Activated naive CD4-positive, alpha-beta T cell treated with anti-CD3 and anti-CD28 coated beads, Interleukin-2, amount 50 U/mL, for 24 hours (primary cell): ENCODE data around the gene FOXK1.

Source experiments
- H3K27ac Mint-ChIP-seq: one replicate; pipeline ENCODE4 v1.8.0; 2021; ENCODE audit warnings: mild to moderate bottlenecking, mixed read lengths
- H3K27me3 Mint-ChIP-seq: one replicate; pipeline ENCODE4 v1.8.0; 2021; ENCODE audit warnings: mixed read lengths
- H3K36me3 Mint-ChIP-seq: one replicate; pipeline ENCODE4 v1.8.0; 2021; ENCODE audit warnings: mixed read lengths
- H3K4me1 Mint-ChIP-seq: one replicate; pipeline ENCODE4 v1.8.0; 2021; ENCODE audit warnings: mixed read lengths
- H3K4me3 Mint-ChIP-seq: one replicate; pipeline ENCODE4 v1.8.0; 2021; ENCODE audit warnings: mild to moderate bottlenecking, mixed read lengths
- H3K9me3 Mint-ChIP-seq: one replicate; pipeline ENCODE4 v1.8.0; 2021; ENCODE audit warnings: mixed read lengths

The FOXK1 gene

GRCh38 chr7:4718075-4718474, 36.0 kb downstream of the FOXK1 start:
- Mint-ChIP-seq H3K27me3 (no peaks in the 10 kb centered on the region), H3K4me3 (no peak overlapping the region), H3K27ac (no peak overlapping the region), H3K4me1 (peaks cover 76% of the 10 kb centered on the region), H3K9me3 (no peaks in the 10 kb centered on the region), H3K36me3 (peaks cover 3% of the 10 kb centered on the region)

DNA sequence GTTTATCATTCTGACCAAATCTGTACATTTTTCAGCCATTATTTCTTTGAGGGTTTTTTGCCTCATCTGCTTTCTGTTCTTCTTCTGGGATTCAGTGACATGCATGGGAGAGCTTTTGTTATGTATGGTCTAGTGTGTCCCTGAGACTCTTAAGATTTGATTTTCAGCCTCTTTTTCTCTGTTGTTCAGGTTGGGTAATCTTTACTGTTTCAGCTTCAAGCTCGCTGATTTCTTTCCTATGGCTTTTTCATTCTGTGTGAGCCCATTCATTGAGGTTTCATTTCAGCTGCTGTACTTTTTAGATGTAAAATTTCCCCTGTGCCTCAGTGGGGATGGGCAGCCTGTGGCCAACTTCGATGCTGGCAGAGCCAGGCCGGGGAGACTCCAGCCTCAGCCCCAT, 38.1 kb downstream of the FOXK1 start:
- Mint-ChIP-seq H3K36me3 (peaks cover 3% of the 10 kb centered on the region), H3K27me3 (no peaks in the 10 kb centered on the region), H3K9me3 (no peaks in the 10 kb centered on the region), H3K4me1 (peaks cover 79% of the 10 kb centered on the region), H3K27ac (peak overlapping the region; percentile 63), H3K4me3 (no peak overlapping the region)

DNA sequence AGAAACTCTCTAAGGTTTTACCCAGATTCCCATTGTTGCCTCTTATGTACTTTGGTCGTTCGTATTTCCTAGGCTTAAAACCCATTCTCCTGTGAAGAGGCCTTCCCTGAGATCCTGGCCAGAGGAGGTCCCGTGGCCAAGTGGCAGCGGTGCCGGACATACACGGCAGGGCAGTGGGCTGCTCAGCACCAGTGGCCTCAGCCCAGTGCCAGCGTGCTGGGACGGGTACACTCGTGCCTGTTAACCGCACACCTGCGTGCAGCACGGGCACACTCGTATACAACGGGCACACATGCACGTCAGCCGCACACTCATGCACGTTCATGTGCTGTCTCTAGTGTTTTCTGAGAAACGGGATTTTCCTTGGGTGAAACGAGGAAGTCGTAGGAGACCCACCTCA, 40.2 kb downstream of the FOXK1 start:
- Mint-ChIP-seq H3K4me1 (peaks cover 72% of the 10 kb centered on the region), H3K9me3 (no peaks in the 10 kb centered on the region), H3K4me3 (no peak overlapping the region), H3K36me3 (peaks cover 2% of the 10 kb centered on the region), H3K27me3 (no peaks in the 10 kb centered on the region), H3K27ac (no peak overlapping the region)

GRCh38 chr7:4722960-4723630, 41.0 kb downstream of the FOXK1 start:
- no peak overlapping the region for H3K27ac Mint-ChIP-seq
- no peaks in the 10 kb centered on the region for H3K9me3 Mint-ChIP-seq
- H3K36me3 Mint-ChIP-seq, result peaks cover 2% of the 10 kb centered on the region
- H3K4me3 Mint-ChIP-seq, result no peak overlapping the region
- no peaks in the 10 kb centered on the region for H3K27me3 Mint-ChIP-seq
- peaks cover 69% of the 10 kb centered on the region for H3K4me1 Mint-ChIP-seq

DNA sequence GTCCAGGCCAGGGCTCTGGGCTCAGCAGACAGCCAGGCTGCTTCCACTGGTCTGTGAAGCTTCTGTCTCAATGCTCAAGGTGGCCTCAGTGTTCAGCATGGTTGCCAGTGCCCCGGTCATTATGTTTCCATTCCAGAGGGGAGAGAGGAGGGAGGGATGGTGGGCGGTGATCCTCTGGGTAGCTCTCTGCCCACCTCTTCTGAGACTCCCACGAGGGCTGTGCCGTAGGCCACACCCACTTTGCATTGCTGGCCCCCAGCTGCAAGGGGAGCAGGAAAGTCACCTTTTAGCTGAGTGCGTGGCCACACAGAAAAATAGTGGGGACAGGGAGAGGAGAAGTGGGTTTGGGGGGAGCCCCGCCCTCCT, 42.5 kb downstream of the FOXK1 start:
- peak overlapping the region; percentile 89 for H3K4me3 Mint-ChIP-seq
- H3K36me3 Mint-ChIP-seq, result peaks cover 2% of the 10 kb centered on the region
- H3K27ac Mint-ChIP-seq, result peak overlapping the region; percentile 51
- peaks cover 63% of the 10 kb centered on the region for H3K4me1 Mint-ChIP-seq
- no peaks in the 10 kb centered on the region for H3K9me3 Mint-ChIP-seq
- no peaks in the 10 kb centered on the region for H3K27me3 Mint-ChIP-seq

DNA sequence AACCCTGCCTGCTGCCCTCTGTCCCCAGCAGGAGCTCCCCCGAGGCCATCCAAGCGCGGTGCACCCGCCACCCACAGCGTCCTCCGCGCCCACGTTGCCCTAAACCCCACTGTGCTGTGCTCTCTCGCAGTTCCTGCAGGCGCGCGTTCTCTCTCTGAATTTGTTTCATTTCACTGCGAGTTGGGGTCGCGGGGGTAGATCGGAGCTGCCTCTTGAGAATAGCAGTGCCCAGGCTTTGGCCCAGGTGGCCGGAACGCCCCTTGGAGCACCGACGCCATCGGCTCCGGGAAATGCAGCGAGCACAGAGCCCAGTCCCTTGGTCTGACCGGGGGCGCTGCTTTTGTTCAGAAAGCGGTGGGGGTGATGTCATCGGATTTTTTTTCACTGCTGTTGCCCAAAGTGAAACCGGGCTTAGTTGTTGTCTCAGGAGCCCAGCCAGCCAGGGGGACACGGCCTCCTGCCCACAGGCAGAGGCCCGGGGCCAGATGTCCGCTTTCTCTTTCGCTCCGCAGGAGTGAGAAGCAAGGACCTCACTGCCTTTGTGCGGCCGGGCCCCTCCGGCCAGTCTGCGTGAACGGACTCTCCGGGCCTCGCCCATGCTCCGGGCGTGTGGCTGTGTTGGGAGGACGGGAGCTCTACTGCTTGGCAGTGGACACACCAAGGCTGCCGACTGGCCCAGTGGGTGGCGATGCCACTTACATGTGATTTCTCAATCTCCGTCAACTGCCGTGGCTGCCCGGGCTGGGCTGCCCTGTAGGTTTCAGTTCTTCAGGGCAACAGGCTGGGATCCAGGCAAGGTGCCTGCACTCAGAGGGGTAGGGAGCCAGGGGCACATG, 43.1 kb downstream of the FOXK1 start:
- Mint-ChIP-seq H3K4me1 (peaks cover 63% of the 10 kb centered on the region), H3K9me3 (no peaks in the 10 kb centered on the region), H3K36me3 (no peaks in the 10 kb centered on the region), H3K27ac (peak overlapping the region; percentile 84), H3K27me3 (no peaks in the 10 kb centered on the region), H3K4me3 (peak overlapping the region; percentile 89)

- Mint-ChIP-seq H3K27ac (peak overlapping the region; percentile 84), H3K4me1 (peaks cover 63% of the 10 kb centered on the region), H3K36me3 (no peaks in the 10 kb centered on the region), H3K27me3 (no peaks in the 10 kb centered on the region), H3K9me3 (no peaks in the 10 kb centered on the region), H3K4me3 (peak overlapping the region; percentile 89)
Measured at GRCh38 chr7:4725850-4726450, 43.9 kb downstream of the FOXK1 start.

DNA sequence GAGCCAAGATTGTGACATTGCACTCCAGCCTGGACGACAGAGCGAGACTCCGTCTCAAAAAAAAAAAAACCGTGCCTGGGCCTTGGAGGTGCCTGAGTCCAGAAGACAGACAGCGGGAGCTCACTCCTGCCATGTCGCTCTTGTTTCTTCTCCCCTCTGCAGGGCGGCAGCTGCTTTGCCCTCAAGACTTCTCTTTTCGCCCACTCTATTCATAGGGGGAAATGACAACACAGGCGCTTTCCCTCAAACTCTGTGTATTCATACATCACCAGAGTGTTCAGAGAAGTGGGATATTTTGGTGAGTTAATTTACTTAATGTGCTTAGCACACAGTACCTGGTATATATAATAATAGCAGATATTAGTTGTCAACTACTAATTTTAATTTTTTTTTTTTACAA, 44.5 kb downstream of the FOXK1 start:
- H3K27ac Mint-ChIP-seq, result no peak overlapping the region
- no peaks in the 10 kb centered on the region for H3K9me3 Mint-ChIP-seq
- H3K36me3 Mint-ChIP-seq, result no peaks in the 10 kb centered on the region
- H3K4me1 Mint-ChIP-seq, result peaks cover 66% of the 10 kb centered on the region
- H3K27me3 Mint-ChIP-seq, result no peaks in the 10 kb centered on the region
- peak overlapping the region; percentile 26 for H3K4me3 Mint-ChIP-seq

DNA sequence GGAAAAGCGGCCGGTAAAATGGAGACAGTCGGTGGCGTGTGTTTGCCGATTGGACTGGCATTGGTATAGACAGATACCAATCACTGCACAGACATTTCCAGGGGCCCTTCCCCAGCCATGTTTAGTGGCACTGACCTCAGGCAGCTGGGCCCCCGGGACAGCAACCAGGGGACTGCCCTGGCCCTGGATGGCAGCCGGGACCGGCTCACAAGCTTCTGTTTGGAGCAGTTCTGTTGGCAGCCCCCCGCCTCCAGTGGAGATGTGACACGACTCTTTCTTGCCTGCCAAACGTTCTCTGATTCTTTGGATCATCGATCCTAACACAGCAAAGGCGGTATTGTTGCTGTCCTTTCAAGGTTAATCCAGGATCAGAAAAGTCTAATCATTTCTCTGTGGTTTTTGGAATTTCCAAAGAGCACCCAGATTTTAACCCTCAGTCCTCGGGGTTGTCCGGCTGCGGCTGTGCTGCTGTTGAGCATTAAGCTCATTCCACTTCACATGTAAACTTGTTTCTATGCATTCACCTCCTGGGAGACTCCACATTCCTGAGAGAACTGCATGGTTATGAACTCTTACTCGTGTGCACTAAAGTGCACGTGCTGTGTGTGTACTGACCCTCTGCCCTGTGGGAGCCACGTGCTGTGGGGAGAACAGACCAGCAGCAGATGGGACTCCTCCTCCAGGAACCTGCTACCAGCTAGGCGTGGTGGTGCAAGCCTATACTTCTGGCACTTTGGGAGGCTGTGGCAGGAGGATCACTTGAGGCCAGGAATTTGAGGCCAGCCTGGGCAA, 46.0 kb downstream of the FOXK1 start:
- no peak overlapping the region for H3K27ac Mint-ChIP-seq
- peaks cover 74% of the 10 kb centered on the region for H3K4me1 Mint-ChIP-seq
- no peaks in the 10 kb centered on the region for H3K9me3 Mint-ChIP-seq
- no peaks in the 10 kb centered on the region for H3K27me3 Mint-ChIP-seq
- H3K36me3 Mint-ChIP-seq, result peaks cover 1% of the 10 kb centered on the region
- H3K4me3 Mint-ChIP-seq, result no peak overlapping the region

DNA sequence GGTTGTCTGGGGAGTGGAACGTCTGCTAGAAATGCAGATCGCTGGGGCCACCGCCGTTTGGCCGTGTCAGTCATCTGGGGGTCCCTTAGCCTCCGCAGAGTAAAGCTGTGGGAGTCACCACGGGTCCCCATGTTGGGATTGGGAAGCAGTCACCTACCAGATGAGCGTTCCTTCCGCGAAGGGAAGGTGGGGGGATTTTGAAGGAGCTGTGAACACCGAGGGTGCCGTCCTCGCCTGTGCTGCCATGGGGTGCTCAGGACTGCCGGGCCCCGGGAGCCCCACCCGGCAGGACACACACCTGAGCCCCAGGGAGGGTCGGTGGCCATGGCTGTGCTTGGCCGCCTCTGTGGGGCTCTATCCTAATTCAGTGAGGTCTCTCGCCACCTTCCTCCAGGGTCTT, 47.2 kb downstream of the FOXK1 start:
- Mint-ChIP-seq H3K36me3 (peaks cover 5% of the 10 kb centered on the region), H3K4me1 (peaks cover 73% of the 10 kb centered on the region)

DNA sequence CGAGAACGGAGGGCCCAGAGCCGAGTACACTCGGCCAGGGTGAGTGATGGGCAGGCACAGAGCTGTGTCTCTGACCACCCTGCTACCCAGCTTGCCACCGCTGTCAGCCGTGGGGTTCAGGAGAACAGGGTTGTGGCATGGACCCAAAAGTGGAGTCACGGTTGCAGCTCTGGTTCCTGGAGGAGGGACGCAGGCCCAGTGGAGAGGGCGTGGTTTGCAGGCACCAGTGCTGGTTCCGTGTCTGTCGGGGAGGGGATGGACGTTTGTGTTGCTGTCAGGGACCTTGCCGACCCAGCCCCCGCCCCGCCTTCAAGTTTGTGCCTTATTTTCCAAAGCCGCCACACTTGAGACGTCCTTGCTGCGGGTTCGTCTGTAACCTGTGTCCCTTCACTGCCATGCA, 48.2 kb downstream of the FOXK1 start:
- H3K27me3 Mint-ChIP-seq, result no peaks in the 10 kb centered on the region
- no peak overlapping the region for H3K27ac Mint-ChIP-seq
- no peaks in the 10 kb centered on the region for H3K9me3 Mint-ChIP-seq
- peaks cover 5% of the 10 kb centered on the region for H3K36me3 Mint-ChIP-seq
- no peak overlapping the region for H3K4me3 Mint-ChIP-seq
- H3K4me1 Mint-ChIP-seq, result peaks cover 72% of the 10 kb centered on the region

More for the DNA sequence above, 47.2 kb downstream of the FOXK1 start:
- Mint-ChIP-seq H3K27me3 (no peaks in the 10 kb centered on the region), H3K4me3 (no peak overlapping the region), H3K9me3 (no peaks in the 10 kb centered on the region), H3K27ac (no peak overlapping the region)

GRCh38 chr7:4730971-4731370, 48.9 kb downstream of the FOXK1 start:
- Mint-ChIP-seq H3K4me3 (peak overlapping the region; percentile 30), H3K4me1 (peaks cover 69% of the 10 kb centered on the region), H3K27ac (peak overlapping the region; percentile 68)

GRCh38 chr7:4731803-4732202, 49.7 kb downstream of the FOXK1 start:
- no peaks in the 10 kb centered on the region for H3K9me3 Mint-ChIP-seq
- peaks cover 68% of the 10 kb centered on the region for H3K4me1 Mint-ChIP-seq
- no peak overlapping the region for H3K27ac Mint-ChIP-seq
- no peaks in the 10 kb centered on the region for H3K27me3 Mint-ChIP-seq
- peaks cover 5% of the 10 kb centered on the region for H3K36me3 Mint-ChIP-seq
- no peak overlapping the region for H3K4me3 Mint-ChIP-seq

More at GRCh38 chr7:4730971-4731370, 48.9 kb downstream of the FOXK1 start:
- Mint-ChIP-seq H3K36me3 (peaks cover 5% of the 10 kb centered on the region), H3K27me3 (no peaks in the 10 kb centered on the region), H3K9me3 (no peaks in the 10 kb centered on the region)

GRCh38 chr7:4733936-4734528, 51.9 kb downstream of the FOXK1 start:
- Mint-ChIP-seq H3K4me3 (peak overlapping the region; percentile 58), H3K9me3 (no peaks in the 10 kb centered on the region), H3K27ac (peak overlapping the region; percentile 98), H3K27me3 (no peaks in the 10 kb centered on the region), H3K36me3 (peaks cover 5% of the 10 kb centered on the region), H3K4me1 (peaks cover 73% of the 10 kb centered on the region)
